DOHH2 (cell line): Measurements from ENCODE around the gene SMOC1.

Experiments
- EZH2phosphoT487 ChIP-seq: fragments of 200-600 bp; sonication (generic); IDR thresholded peaks from 2 replicates; pipeline ENCODE4 v1.6.1; 2017; ENCODE audit warnings: borderline replicate concordance, mild to moderate bottlenecking, antibody characterized with exemption, low read length, moderate library complexity, mixed read lengths
- TF ChIP-seq, protein P1 (sequence below): fragments of 200-600 bp; sonication (generic); IDR thresholded peaks from one replicate; pipeline ENCODE4 v1.5.1; 2014; ENCODE audit warnings: antibody characterized with exemption, mild to moderate bottlenecking, low read depth, low read length; ENCODE audit not compliant: poor library complexity, severe bottlenecking

DNA sequence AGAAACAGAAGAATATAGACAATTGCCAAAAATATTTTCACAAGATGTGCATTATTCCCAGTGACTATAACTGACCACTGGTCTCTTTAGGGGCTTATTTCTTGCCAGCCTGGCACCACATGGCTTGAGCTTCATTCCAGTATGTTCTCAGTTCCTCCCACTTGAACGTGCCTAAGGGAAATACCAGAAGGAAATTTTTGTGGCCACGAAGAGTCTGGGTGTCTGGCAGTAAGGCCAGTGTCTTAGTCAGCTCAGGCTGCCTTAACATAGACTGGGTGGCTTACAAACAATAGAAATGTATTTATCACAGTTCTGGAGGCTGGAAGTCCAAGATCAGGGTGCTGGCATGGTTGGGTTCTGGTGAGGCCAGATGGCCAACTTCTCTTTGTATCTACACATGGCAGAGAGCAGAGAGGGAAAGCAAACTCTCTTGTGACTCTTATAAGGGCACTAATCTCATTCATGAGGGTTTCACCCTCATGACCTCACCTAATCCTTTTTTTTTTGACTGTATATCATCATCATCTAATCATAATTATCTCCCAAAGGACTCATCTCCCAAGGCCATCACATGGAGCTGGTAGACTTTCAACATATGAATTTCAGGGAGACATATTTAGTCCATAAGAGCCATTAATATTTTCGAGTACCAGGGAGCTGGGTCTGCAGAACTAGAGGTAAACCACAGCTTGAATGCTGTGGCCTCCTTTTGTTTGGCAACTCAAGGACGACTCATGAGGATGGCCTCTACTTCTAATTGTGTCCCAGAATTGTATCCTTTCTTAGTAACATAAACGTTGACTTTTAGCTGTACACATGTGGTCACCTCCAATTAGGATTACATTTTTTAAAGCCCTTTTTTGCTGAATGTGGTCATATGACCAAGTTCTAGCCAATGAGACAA is 5.1 kb upstream of the SMOC1 start:
- TF ChIP-seq EZH2phosphoT487, result no peak
- TF ChIP-seq, protein P1, sequence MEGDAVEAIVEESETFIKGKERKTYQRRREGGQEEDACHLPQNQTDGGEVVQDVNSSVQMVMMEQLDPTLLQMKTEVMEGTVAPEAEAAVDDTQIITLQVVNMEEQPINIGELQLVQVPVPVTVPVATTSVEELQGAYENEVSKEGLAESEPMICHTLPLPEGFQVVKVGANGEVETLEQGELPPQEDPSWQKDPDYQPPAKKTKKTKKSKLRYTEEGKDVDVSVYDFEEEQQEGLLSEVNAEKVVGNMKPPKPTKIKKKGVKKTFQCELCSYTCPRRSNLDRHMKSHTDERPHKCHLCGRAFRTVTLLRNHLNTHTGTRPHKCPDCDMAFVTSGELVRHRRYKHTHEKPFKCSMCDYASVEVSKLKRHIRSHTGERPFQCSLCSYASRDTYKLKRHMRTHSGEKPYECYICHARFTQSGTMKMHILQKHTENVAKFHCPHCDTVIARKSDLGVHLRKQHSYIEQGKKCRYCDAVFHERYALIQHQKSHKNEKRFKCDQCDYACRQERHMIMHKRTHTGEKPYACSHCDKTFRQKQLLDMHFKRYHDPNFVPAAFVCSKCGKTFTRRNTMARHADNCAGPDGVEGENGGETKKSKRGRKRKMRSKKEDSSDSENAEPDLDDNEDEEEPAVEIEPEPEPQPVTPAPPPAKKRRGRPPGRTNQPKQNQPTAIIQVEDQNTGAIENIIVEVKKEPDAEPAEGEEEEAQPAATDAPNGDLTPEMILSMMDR, result no peak
